HuH-7 (cell line): ENCODE measurements around the gene FOXP1.

Experiments
- DNase-seq: peaks from one replicate; pipeline ENCODE4 v3.0.0; 2011; ENCODE audit warnings: low spot score

The FOXP1 gene

GRCh38 chr3:71504250-71505036, 79.1 kb downstream of the FOXP1 start:
- no peak for DNase-seq

DNA sequence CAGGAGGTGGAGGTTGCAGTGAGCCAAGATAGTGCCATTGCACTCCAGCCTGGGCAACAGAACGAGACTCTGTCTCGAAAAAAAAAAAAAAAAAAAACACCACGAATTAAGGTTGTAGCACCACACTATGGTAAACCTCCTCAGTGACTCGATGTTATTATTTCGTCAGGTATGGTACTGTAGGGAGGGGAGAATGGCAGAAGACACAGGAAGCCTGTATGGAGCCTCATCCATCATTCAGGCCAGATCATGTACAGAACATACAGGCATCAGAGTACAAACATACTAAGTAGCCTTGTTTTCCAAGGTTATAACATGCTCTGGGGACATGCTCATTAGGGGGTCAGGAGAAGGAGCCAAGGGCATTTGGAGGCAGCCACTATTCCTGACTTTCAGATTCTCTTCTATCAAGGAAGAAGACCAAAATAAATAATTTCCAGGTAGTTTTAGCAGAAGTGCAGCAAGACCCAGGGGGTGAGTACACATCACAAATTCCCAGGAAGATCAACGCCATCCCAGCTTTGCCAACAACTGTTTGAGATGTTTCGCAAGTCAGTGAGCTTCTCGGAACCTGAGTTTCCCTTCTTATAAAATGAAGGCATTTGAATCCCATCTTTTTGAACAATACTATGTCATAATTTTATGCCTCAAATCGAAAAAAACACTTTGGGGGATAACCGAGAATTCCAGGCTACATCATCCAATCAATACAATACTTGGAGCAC, 79.8 kb downstream of the FOXP1 start:
- DNase-seq = no peak

- DNase-seq = no peak
Observed at GRCh38 chr3:71502066-71502625, 81.4 kb downstream of the FOXP1 start.

DNA sequence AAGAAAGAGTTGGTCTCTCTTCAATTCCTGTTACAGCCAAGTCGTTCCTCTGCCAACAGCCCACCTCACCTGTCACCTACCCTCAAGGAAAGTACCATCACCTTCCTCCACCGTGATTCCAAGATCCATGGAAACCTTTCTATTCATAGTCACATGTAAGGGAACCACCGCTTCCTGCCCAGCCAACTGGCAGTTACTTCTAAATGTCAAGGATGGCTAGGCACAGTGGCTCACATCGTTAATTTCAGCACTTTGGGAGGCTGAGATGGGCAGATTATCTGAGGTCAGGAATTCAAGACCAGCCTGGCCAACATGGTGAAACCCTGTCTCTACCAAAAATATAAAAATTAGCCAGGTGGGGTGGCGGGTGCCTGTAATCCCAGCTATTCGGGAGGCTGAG, 82.8 kb downstream of the FOXP1 start:
- no peak for DNase-seq

DNA sequence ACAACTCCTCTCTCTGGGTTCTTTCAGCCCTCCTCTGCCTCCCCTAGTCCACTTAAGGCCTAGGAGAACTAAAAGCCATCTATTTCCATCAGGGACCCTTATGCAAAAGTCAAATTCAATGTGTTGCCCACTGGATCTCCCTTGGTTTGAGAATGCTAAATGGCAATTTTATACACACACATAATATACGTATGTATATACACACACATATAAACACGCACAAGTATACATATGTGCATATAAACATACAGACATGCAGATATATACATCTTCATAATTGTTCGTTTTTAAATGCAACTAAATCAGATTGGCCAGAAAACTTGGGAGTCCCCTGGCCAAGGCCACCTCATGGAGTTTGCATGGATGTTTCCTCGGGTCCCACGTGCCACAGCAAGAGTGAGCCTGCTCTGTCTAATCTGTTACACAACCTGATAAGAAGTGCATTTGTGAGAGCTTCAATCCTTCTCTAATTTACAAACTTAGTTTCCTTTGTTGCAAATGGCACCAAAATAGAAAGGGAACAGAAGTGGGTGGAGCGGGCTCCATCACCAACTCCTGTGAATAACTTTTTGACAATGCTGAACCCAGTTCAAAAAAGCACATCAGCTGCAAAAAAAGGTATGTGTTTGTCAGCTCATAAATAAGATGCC, 84.2 kb downstream of the FOXP1 start:
- DNase-seq = no peak

DNA sequence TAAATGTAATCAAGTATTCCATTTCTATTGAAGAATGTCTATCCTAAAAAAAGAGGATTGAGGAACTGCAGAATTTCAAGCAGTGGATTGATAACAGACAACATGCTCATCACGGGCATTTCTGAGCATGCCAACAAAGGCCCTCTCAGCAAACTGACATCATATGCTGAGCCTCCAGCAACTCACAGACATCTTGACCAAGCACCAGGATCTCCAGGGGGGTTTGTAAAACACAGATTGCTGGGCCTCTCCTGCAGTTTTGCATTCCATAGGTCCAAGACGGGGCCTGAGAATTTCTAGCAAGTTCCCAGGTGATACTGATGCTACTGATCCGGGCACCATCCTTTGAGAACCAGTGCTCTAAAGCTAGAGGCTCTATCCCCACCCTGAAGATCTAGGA, 85.0 kb downstream of the FOXP1 start:
- DNase-seq = no peak

DNA sequence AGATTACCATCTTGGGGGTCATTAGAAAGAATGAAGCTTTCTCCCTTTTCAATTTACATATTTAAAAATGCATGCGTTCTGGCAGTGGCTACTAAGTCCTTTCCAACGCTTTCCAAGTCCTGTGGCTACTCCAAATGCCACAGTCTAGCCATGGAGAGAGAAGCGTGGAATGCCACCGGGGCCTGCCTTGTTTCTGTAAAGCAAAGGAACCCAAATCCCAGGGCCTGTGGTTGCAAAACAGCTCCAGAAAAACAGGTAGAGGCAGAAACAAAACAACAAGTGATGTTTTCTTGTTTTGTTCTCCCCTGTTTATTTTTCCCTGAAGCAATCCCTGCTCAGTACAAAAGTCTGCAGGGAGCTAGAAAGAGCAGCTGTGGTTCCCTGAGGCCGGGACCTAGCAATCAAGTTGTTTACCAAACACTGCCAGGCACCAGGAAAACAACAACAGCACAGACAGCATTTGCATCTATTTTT, 85.5 kb downstream of the FOXP1 start:
- DNase-seq = no peak

GRCh38 chr3:71497367-71497897, 86.1 kb downstream of the FOXP1 start:
- no peak for DNase-seq

GRCh38 chr3:71495708-71496472, 87.6 kb downstream of the FOXP1 start:
- peak; percentile 7 for DNase-seq

DNA sequence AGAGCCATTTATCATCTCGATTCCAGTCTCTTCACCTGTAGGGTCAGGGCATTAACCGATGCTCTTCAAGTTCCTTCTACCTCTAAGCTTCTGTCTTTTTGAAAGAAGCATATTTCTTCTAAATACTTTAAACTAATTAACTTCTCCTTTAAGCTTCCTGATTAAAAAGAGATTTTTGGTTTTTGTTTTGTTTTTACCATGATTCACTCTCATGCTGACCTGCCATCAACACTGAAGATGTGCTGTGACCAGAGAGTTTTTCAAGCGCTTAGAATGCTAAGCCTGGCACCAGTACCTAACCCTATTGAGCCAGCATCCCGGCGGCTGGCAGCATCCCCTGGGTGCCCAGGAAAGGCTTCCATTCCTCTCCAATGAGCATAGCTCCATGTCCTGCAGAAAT, 89.3 kb downstream of the FOXP1 start:
- no peak for DNase-seq

- no peak for DNase-seq
Observed at GRCh38 chr3:71492974-71493771, 90.4 kb downstream of the FOXP1 start.

DNA sequence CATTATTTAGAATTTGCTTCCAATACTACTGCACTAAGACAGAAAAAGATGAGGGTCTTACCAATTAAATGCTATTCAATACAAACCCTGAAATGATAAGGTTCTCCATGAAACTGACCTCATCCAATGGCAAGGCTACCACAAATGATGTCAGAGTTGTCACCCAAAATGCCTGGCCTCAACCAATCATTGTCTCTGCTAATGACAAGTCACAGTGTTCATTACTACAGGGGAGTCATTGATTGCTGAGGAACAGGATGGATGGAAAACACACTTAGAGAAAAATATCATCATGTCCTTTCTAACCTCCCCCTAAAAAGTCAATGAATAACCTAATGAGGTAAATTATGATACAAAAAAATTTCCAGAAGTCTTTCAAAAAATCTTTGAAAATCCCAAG, 91.0 kb downstream of the FOXP1 start:
- no peak for DNase-seq

DNA sequence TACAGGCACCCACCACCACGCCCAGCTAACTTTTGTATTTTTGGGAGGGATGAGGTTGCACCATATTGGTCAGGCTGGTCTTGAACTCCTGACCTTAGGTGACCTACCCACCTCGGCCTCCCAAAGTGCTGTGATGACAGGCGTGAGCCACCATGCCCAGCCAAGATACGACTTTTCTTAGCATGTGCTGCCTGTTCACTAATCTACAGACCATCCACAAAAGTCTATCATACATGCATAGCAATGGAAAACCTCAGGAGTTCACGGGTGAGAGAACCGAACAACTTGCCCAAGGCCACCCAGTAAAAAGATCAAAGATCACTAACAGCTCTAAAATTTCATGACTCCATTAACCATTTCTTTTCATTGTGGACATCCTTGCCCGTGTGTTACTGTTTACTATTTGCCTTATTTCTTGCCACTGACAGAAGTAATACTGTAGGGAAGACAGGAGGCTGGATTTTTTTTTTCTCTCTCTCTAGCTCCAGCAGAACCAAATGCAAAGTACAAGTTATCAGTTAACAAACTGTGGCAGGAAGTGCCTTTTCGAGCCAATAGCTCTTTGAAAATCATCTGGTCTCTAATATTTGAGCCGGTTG, 92.3 kb downstream of the FOXP1 start:
- DNase-seq = no peak

GRCh38 chr3:71490692-71491091, 92.8 kb downstream of the FOXP1 start:
- no peak for DNase-seq

GRCh38 chr3:71489315-71489761, 94.2 kb downstream of the FOXP1 start:
- no peak for DNase-seq

GRCh38 chr3:71488882-71489281, 94.6 kb downstream of the FOXP1 start:
- DNase-seq = no peak

DNA sequence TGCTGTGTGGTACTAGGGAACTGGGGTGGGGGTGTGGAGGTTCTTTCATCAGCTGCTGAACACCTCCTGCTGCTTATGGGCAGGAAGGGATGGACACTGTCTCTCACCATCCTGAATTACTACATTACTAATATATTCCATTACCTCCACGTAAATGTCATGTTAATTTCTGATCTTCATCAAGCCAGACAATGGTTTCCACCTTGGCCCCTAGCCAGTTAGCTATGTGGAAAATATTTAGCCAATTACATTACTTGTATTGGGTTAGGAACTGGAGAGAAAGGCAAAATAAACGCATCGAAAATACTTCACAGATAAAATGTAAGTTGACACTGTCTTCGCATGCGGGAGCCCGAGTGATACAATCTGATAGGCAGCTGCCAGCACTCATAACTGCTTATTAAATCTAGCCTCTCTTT, 95.1 kb downstream of the FOXP1 start:
- no peak for DNase-seq

DNA sequence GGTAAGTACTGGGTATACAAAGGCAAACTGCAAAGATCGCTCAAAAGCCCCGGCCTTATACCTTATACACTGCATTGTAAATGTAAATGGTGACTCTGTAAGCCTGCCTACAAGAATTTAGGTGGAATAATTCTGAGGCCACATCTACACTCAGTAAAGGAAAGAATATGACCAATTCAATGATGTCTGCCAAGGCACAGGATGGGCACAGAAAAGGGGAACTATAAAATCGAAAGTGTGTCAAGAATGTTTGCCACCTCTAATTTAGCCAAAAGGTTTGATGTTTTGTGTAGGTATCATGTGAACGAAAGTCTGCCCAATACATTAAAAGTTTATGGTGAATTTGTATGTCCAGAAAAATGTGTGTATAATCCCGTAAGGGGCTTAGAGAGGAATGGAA, 96.1 kb downstream of the FOXP1 start:
- DNase-seq = no peak

DNA sequence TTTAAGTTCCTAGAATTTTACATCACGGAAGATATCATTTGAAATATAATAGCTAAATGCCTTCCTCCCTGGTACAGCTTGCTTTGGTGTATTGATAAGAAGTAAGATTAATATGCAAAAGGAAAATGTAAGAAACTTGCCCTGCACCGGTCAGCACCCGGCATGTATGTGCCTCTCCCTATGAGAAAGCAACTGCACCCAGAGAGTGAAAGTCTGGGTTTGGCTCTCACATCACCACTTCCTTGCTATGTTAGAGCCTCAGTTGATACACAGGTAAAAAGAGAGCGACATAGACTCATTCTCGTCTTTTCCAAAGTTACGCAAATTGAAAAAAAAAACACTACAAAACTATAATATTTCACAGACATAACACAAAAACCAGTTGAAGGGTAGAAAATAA, 96.7 kb downstream of the FOXP1 start:
- DNase-seq = no peak

- DNase-seq = no peak
Observed at GRCh38 chr3:71485896-71486295, 97.6 kb downstream of the FOXP1 start.
